Stimulated activated CD4-positive, alpha-beta T cell treated with anti-CD3 and anti-CD28 coated beads, Interleukin-2, amount 100 ng/mL, for 4 hours (primary cell): ENCODE data around the gene HMGXB3.
A peak's percentile ranks its signal among the peaks of the same experiment; 100 is the strongest.

ENCODE experiments used
- DNase-seq: peaks from one replicate; pipeline ENCODE4 v3.0.0-alpha.2; 2020; ENCODE audit warnings: low read depth

HMGXB3 gene

GRCh38 chr5:150000256-150000989 lies at the start of gene HMGXB3, which contains the start of gene TIGD6:
TSS of gene HMGXB3 (plus strand) at chr5:150000739. CDS start at chr5:150004853, 4,114 bp downstream.
TSS of gene TIGD6 (minus strand) at chr5:150000654. CDS start at chr5:149996348, 4,306 bp downstream.
- DNase-seq: peak; percentile 72

GRCh38 chr5:149951138-149951749 lies 49.3 kb upstream of the HMGXB3 start:
- no peak for DNase-seq

GRCh38 chr5:149953436-149954121 lies 47.0 kb upstream of the HMGXB3 start:
- DNase-seq: no peak

GRCh38 chr5:149954798-149955197 lies 45.7 kb upstream of the HMGXB3 start:
- no peak for DNase-seq

- no peak for DNase-seq
These were observed 43.9 kb upstream of the HMGXB3 start for GRCh38 chr5:149956685-149957084.

GRCh38 chr5:149957855-149958254 lies 42.7 kb upstream of the HMGXB3 start:
- no peak for DNase-seq

GRCh38 chr5:149959406-149960236 lies 40.9 kb upstream of the HMGXB3 start:
- peak; percentile 57 for DNase-seq

GRCh38 chr5:149960272-149961185 lies 40.0 kb upstream of the HMGXB3 start, which contains the start of gene SLC26A2:
TSS of gene SLC26A2 (plus strand) at chr5:149960758. CDS start at chr5:149977653, 16,895 bp downstream.
- DNase-seq: peak; percentile 92

GRCh38 chr5:149961186-149961685 lies 39.3 kb upstream of the HMGXB3 start:
- DNase-seq: no peak

- DNase-seq: no peak
These were observed 38.6 kb upstream of the HMGXB3 start for GRCh38 chr5:149961957-149962409.

- no peak for DNase-seq
These were observed 37.8 kb upstream of the HMGXB3 start for GRCh38 chr5:149962601-149963300.

- no peak for DNase-seq
These were observed 36.8 kb upstream of the HMGXB3 start for GRCh38 chr5:149963729-149964128.

- no peak for DNase-seq
These were observed 33.6 kb upstream of the HMGXB3 start for GRCh38 chr5:149966946-149967345.

- no peak for DNase-seq
These were observed 31.2 kb upstream of the HMGXB3 start for GRCh38 chr5:149969181-149969930.

- no peak for DNase-seq
These were observed 25.1 kb upstream of the HMGXB3 start for GRCh38 chr5:149975409-149975808.

- DNase-seq: no peak
These were observed 20.6 kb upstream of the HMGXB3 start for GRCh38 chr5:149979896-149980295.

- no peak for DNase-seq
These were observed 19.3 kb upstream of the HMGXB3 start for GRCh38 chr5:149981206-149981605.

- DNase-seq: no peak
These were observed 18.0 kb upstream of the HMGXB3 start for GRCh38 chr5:149982505-149982904.

GRCh38 chr5:149988126-149988525 lies 12.4 kb upstream of the HMGXB3 start:
- no peak for DNase-seq
